22Rv1 (cell line): ENCODE data around the gene SEMA5A.

ENCODE experiments used
- CTCF ChIP-seq: fragments of 450-650 bp; IDR thresholded peaks from 2 replicates; pipeline ENCODE4 v1.5.1; 2017; ENCODE audit warnings: mild to moderate bottlenecking
- ZFX ChIP-seq: fragments of 450-650 bp; IDR thresholded peaks from 2 replicates; pipeline ENCODE4 v1.6.1; 2017; ENCODE audit warnings: antibody characterized with exemption, borderline replicate concordance

- TF ChIP-seq CTCF (no peak), ZFX (no peak)
These were observed 485.8 kb downstream of the SEMA5A start for GRCh38 chr5:9059920-9060691.
